Lung (tissue), 12 donors: ENCODE data around the gene IGF2. TPM values are rescaled to one million over a fixed set of nuclear protein-coding genes. Genes with fewer than 3 reads are reported as not detected.

Experiments
- ATAC-seq: fragments of 200-7000 bp; cut with Tn5 transposase; one replicate; pipeline ENCODE4 v1.9.1; 2020; ENCODE audit warnings: moderate number of reproducible peaks; ENCODE audit not compliant: insufficient read depth, low FRiP score
- DNase-seq, 3 donors: peaks; one replicate each; pipeline ENCODE4 v3.0.0-alpha.2; 2013 to 2017
- H3K27ac ChIP-seq, 2 donors: one replicate each; pipeline ENCODE4 v1.5.1; 2013; ENCODE audit warnings: mild to moderate bottlenecking in 2 of 2, moderate library complexity in 2 of 2, control low read depth in 1 of 2, inconsistent platforms in 1 of 2, low read depth in 1 of 2, low read length in 1 of 2
- H3K27me3 ChIP-seq, 3 donors: one replicate each; pipeline ENCODE4 v1.5.1; 2013; ENCODE audit warnings: low read length in 2 of 3; ENCODE audit not compliant: control insufficient read depth in 3 of 3, insufficient read depth in 3 of 3
- H3K36me3 ChIP-seq, 4 donors: one replicate each; pipeline ENCODE4 v1.5.1; 2013; ENCODE audit warnings: low read length in 4 of 4, mild to moderate bottlenecking in 1 of 4, moderate library complexity in 1 of 4; ENCODE audit not compliant: control insufficient read depth in 4 of 4, insufficient read depth in 4 of 4
- H3K4me1 ChIP-seq, 5 donors: one replicate each; pipeline ENCODE4 v1.5.1; 2013; ENCODE audit warnings: low read length in 5 of 5, mild to moderate bottlenecking in 2 of 5, moderate library complexity in 1 of 5; ENCODE audit not compliant: control insufficient read depth in 5 of 5, insufficient read depth in 5 of 5
- H3K4me3 ChIP-seq: one replicate; pipeline ENCODE4 v1.5.1; 2013; ENCODE audit warnings: mild to moderate bottlenecking, control low read depth, moderate library complexity
- H3K9ac ChIP-seq, 2 donors: one replicate each; pipeline ENCODE4 v1.5.1; 2013; ENCODE audit warnings: low read length in 2 of 2, control low read depth in 1 of 2; ENCODE audit not compliant: insufficient read depth in 1 of 2
- H3K9me3 ChIP-seq, 4 donors: one replicate each; pipeline ENCODE4 v1.5.1; 2013; ENCODE audit warnings: low read length in 3 of 4, mild to moderate bottlenecking in 1 of 4, moderate library complexity in 1 of 4; ENCODE audit not compliant: control insufficient read depth in 4 of 4, insufficient read depth in 3 of 4
- CTCF ChIP-seq: IDR thresholded peaks from 2 replicates; pipeline ENCODE4 v1.5.1; 2012; ENCODE audit warnings: mild to moderate bottlenecking; ENCODE audit errors: control extremely low read depth, extremely low read depth
- WGBS, 2 donors: extraction: QIAGEN DNeasy Blood & Tissue Kit; methylation state at CpG; one replicate each; pipeline ENCODE4 v1.1.7; 2013; 5-methylcytosine and 5-hydroxymethylcytosine counted together
- polyA plus RNA-seq, 2 donors: library from polyadenylated mRNA; stranded (reverse); fragments of 200-250 nt; gene quantifications; one replicate each; pipeline ENCODE4 v1.2.1, GENCODE V29; 2013
- total RNA-seq, 2 donors: library from RNA; depleted of rRNA in 1 of 2; stranded (reverse); fragments of >200 nt in 1 of 2; gene quantifications; one replicate each; pipeline ENCODE4 v1.2.1, GENCODE V29; 2014 to 2021
- donor health status: control.
- donor health status: control.
- donor health status: Bipolar disorder and iron deficiency.
- donor health status: healthy.
- donor health status: DM: yes; HTN: yes; CAD: no.

Gene IGF2
- total and polyA plus RNA-seq, 4 donors: 2.9 to 87.7 (median 15.6) TPM

GRCh38 chr11:2110521-2110920 lies 28.7 kb downstream of the IGF2 start:
- 84 to 85% methylated on average over 12 of the region's 12 CpGs for WGBS, 2 donors
- no peak for ATAC-seq
- TF ChIP-seq CTCF: no peak

GRCh38 chr11:2109541-2110019 lies 29.6 kb downstream of the IGF2 start:
- Histone ChIP-seq H3K4me1 (peaks cover 0 to 14% (median 3%) of the 10 kb centered on the region in 5 donors), H3K9ac (no peak overlapping the region), H3K36me3 (no peaks in the 10 kb centered on the region), H3K4me3 (no peak overlapping the region), H3K27ac (peak overlapping the region in 1 of 2 donors; percentile 26), H3K27me3 (peaks cover 0 to 5% (median 0%) of the 10 kb centered on the region in 3 donors), H3K9me3 (peaks cover 0 to 2% (median 0%) of the 10 kb centered on the region in 4 donors)
- ATAC-seq (no peak), DNase-seq (peak; percentile 71 to 85 (median 74))
- WGBS, 2 donors: 13 to 25% methylated on average over 14 of the region's 14 CpGs
- no peak for TF ChIP-seq CTCF

More at GRCh38 chr11:2110521-2110920, 28.7 kb downstream of the IGF2 start:
- Histone ChIP-seq H3K9me3 (peaks cover 0 to 2% (median 0%) of the 10 kb centered on the region in 4 donors), H3K27ac (no peak overlapping the region), H3K27me3 (peaks cover 0 to 5% (median 0%) of the 10 kb centered on the region in 3 donors), H3K4me3 (no peak overlapping the region), H3K9ac (no peak overlapping the region), H3K36me3 (no peaks in the 10 kb centered on the region), H3K4me1 (peaks cover 0 to 14% (median 3%) of the 10 kb centered on the region in 5 donors)
- no peak for DNase-seq

- Histone ChIP-seq H3K4me1 (peaks cover 0 to 14% (median 3%) of the 10 kb centered on the region in 5 donors), H3K27me3 (peaks cover 0 to 5% (median 0%) of the 10 kb centered on the region in 3 donors), H3K9ac (no peak overlapping the region), H3K4me3 (no peak overlapping the region), H3K36me3 (no peaks in the 10 kb centered on the region), H3K27ac (no peak overlapping the region), H3K9me3 (peaks cover 0 to 2% (median 0%) of the 10 kb centered on the region in 4 donors)
- DNase-seq: no peak
- ATAC-seq: no peak
- WGBS, 2 donors: 56 to 59% methylated on average over 23 of the region's 23 CpGs
- TF ChIP-seq CTCF: no peak
Measured at GRCh38 chr11:2108675-2109491, 30.3 kb downstream of the IGF2 start.
